Activated CD4-positive, alpha-beta T cell treated with anti-CD3 and anti-CD28 coated beads, Interleukin-2, amount 50 U/mL, for 24 hours (primary cell): Measurements from ENCODE around the gene KLK1.

Experiments used
- DNase-seq, 2 donors: peaks; one replicate each; pipeline ENCODE4 v3.0.0-alpha.2; 2020; ENCODE audit warnings: low read depth in 1 of 2, low spot score in 1 of 2

KLK1 gene

DNA sequence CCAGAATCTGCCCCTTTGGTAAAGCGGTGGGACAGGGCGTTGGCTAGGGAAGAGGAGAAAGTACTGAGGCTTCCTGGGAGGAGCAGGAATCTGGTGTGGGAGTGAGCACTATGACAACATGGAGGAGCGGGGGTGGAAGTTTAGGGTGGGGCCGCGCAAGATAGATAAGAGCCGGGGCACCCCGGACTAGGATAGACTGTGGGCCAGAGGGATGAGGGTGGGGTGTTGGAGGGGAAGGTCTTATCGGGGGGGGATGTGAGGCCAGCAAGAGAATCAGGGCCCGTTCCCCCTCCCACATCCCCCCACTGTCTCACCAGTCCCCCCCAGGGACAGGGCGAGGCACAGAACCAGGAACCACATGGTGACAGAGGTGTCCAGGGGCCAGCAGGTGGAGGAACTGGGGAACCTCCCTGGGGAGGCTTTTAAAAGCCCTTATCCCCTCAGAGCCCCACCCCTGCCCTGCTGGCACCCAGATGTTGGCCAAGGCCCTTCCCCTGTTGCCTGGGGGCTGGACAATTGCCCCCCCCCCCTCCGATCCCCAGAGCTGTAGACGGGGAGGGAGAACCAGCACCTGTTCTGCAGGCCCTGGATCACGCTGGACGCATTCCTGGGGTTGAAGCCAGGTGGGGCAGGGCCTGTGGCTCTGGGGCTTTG, at the start of gene KLK1:
TSS of gene KLK1 (minus strand) at position 399 of the 654 bp plus-strand sequence. CDS start at position 360, 39 bp downstream.
- no peak for DNase-seq

DNA sequence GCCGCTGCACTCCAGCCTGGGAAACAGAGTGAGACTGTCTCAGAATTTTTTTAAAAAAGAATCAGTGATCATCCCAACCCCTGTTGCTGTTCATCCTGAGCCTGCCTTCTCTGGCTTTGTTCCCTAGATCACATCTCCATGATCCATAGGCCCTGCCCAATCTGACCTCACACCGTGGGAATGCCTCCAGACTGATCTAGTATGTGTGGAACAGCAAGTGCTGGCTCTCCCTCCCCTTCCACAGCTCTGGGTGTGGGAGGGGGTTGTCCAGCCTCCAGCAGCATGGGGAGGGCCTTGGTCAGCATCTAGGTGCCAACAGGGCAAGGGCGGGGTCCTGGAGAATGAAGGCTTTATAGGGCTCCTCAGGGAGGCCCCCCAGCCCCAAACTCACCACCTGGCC, 49.5 kb upstream of the KLK1 start, which contains the start of gene KLK2:
TSS of gene KLK2 (plus strand) at position 384 of the 400 bp plus-strand sequence. CDS start 35 bp downstream, outside the sequence.
- no peak for DNase-seq

DNA sequence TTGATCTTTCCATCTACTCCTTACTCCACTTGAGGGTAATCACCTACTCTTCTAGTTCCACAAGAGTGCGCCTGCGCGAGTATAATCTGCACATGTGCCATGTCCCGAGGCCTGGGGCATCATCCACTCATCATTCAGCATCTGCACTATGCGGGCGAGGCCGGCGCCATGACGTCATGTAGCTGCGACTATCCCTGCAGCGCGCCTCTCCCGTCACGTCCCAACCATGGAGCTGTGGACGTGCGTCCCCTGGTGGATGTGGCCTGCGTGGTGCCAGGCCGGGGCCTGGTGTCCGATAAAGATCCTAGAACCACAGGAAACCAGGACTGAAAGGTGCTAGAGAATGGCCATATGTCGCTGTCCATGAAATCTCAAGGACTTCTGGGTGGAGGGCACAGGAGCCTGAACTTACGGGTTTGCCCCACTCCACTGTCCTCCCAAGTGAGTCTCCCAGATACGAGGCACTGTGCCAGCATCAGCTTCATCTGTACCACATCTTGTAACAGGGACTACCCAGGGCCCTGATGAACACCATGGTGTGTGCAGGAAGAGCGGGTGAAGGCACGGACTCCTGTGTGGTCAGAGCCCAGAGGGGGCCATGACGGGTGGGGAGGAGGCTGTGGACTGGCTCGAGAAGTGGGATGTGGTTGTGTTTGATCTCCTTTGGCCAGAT, 47.0 kb upstream of the KLK1 start:
- no peak for DNase-seq

DNA sequence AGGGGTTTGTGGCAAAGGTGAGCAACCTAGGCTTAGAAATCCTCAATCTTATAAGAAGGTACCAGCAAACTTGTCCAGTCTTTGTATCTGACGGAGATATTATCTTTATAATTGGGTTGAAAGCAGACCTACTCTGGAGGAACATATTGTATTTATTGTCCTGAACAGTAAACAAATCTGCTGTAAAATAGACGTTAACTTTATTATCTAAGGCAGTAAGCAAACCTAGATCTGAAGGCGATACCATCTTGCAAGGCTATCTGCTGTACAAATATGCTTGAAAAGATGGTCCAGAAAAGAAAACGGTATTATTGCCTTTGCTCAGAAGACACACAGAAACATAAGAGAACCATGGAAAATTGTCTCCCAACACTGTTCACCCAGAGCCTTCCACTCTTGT, 45.9 kb upstream of the KLK1 start:
- no peak for DNase-seq

DNA sequence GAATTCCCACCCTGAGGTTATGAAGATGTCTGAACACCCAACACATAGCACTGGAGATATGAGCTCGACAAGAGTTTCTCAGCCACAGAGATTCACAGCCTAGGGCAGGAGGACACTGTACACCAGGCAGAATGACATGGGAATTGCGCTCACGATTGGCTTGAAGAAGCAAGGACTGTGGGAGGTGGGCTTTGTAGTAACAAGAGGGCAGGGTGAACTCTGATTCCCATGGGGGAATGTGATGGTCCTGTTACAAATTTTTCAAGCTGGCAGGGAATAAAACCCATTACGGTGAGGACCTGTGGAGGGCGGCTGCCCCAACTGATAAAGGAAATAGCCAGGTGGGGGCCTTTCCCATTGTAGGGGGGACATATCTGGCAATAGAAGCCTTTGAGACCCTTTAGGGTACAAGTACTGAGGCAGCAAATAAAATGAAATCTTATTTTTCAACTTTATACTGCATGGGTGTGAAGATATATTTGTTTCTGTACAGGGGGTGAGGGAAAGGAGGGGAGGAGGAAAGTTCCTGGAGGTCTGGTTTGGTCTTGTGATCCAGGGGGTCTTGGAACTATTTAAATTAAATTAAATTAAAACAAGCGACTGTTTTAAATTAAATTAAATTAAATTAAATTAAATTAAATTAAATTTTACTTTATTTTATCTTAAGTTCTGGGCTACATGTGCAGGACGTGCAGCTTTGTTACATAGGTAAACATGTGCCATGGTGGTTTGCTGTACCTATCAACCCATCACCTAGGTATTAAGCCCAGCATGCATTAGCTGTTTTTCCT, 38.1 kb upstream of the KLK1 start:
- no peak for DNase-seq

DNA sequence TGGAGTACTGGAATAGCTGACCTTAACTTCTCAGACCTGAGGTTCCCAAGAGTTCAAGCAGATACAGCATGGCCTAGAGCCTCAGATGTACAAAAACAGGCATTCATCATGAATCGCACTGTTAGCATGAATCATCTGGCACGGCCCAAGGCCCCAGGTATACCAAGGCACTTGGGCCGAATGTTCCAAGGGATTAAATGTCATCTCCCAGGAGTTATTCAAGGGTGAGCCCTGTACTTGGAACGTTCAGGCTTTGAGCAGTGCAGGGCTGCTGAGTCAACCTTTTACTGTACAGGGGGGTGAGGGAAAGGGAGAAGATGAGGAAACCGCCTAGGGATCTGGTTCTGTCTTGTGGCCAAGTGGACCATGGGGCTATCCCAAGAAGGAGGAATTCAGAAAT, 37.4 kb upstream of the KLK1 start:
- DNase-seq: no peak

DNA sequence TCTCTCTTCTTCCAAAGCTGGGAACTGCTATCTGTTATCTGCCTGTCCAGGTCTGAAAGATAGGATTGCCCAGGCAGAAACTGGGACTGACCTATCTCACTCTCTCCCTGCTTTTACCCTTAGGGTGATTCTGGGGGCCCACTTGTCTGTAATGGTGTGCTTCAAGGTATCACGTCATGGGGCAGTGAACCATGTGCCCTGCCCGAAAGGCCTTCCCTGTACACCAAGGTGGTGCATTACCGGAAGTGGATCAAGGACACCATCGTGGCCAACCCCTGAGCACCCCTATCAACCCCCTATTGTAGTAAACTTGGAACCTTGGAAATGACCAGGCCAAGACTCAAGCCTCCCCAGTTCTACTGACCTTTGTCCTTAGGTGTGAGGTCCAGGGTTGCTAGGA, 36.3 kb upstream of the KLK1 start:
- no peak for DNase-seq

DNA sequence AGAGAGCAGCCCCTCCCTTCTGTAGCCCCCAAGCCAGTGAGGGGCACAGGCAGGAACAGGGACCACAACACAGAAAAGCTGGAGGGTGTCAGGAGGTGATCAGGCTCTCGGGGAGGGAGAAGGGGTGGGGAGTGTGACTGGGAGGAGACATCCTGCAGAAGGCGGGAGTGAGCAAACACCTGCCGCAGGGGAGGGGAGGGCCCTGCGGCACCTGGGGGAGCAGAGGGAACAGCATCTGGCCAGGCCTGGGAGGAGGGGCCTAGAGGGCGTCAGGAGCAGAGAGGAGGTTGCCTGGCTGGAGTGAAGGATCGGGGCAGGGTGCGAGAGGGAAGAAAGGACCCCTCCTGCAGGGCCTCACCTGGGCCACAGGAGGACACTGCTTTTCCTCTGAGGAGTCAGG, 35.3 kb upstream of the KLK1 start:
- DNase-seq: no peak

DNA sequence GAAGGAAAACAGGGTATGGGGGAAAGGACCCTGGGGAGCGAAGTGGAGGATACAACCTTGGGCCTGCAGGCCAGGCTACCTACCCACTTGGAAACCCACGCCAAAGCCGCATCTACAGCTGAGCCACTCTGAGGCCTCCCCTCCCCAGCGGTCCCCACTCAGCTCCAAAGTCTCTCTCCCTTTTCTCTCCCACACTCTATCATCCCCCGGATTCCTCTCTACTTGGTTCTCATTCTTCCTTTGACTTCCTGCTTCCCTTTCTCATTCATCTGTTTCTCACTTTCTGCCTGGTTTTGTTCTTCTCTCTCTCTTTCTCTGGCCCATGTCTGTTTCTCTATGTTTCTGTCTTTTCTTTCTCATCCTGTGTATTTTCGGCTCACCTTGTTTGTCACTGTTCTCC, 33.8 kb upstream of the KLK1 start:
- no peak for DNase-seq

DNA sequence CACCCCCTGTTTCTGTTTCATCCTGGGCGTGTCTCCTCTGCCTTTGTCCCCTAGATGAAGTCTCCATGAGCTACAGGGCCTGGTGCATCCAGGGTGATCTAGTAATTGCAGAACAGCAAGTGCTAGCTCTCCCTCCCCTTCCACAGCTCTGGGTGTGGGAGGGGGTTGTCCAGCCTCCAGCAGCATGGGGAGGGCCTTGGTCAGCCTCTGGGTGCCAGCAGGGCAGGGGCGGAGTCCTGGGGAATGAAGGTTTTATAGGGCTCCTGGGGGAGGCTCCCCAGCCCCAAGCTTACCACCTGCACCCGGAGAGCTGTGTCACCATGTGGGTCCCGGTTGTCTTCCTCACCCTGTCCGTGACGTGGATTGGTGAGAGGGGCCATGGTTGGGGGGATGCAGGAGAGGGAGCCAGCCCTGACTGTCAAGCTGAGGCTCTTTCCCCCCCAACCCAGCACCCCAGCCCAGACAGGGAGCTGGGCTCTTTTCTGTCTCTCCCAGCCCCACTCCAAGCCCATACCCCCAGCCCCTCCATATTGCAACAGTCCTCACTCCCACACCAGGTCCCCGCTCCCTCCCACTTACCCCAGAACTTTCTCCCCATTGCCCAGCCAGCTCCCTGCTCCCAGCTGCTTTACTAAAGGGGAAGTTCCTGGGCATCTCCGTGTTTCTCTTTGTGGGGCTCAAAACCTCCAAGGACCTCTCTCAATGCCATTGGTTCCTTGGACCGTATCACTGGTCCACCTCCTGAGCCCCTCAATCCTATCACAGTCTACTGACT, 31.2 kb upstream of the KLK1 start, which contains the start of gene KLK3:
TSS of gene KLK3 (plus strand) at position 280 of the 775 bp plus-strand sequence. CDS start at position 321, 41 bp downstream.
- DNase-seq: no peak

DNA sequence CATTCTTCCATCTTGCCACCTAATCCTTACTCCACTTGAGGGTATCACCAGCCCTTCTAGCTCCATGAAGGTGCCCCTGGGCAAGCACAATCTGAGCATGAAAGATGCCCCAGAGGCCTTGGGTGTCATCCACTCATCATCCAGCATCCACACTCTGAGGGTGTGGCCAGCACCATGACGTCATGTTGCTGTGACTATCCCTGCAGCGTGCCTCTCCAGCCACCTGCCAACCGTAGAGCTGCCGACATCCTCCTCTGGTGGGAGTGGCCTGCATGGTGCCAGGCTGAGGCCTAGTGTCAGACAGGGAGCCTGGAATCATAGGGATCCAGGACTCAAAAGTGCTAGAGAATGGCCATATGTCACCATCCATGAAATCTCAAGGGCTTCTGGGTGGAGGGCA, 28.0 kb upstream of the KLK1 start:
- DNase-seq: no peak

DNA sequence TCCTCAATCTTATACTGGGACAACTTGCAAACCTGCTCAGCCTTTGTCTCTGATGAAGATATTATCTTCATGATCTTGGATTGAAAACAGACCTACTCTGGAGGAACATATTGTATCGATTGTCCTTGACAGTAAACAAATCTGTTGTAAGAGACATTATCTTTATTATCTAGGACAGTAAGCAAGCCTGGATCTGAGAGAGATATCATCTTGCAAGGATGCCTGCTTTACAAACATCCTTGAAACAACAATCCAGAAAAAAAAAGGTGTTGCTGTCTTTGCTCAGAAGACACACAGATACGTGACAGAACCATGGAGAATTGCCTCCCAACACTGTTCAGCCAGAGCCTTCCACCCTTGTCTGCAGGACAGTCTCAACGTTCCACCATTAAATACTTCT, 27.2 kb upstream of the KLK1 start:
- DNase-seq: no peak

DNA sequence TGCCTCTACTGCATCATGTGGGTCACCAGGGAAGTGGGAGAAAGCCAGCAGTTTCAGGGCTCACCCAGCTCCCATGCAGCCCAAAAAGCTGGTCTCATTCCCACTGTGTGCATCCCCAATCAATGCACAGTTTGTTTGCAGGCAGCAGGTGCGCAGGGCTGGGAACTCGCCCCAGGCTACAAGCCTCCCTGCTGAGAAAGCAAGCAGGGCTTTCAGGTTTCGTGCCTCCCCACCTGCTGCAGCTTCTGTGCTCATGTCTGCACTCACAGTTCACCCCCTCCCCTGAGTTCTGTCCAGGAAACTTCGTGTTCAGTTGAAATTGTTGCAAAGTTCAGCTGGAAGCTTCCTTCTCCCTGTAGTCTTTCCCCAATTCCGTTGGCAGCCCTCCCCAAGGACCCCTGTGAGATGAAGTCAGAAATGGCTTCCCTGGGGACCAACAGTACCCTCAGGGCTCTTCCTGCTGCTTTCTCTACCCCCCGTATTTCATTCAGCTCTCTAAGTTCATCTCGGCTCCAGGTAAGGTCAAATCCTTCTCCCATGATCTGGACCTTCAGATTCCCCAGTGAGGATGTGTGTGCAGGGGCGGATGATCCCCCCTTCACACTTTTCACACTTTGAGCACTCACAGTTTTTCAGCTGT, 20.8 kb upstream of the KLK1 start:
- DNase-seq: no peak

DNA sequence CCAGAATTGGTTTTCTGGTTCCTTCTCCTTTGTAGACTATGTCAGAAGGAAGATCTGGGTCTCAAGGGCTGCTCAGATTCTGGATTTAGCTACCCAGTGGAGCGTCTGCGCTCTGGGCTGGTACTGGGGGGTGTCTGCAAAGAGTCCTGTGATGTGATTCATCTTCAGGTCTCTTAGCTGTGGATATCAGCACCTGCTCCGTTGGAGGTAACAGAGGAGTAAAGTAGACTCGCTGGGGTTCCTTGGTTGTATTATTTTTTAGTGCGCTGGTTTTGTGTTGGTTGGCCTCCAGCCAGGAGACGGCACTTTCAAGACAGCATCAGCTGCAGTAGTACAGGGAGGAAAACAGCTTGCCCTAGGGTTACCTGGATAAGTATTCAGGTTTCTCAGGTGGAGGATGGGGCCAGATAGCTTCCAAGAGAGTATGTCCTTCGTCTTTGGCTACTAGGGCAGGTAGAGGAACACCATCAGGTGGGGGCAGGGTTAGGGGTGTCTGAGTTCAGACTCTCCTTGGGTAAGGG, 20.2 kb upstream of the KLK1 start:
- DNase-seq: no peak

DNA sequence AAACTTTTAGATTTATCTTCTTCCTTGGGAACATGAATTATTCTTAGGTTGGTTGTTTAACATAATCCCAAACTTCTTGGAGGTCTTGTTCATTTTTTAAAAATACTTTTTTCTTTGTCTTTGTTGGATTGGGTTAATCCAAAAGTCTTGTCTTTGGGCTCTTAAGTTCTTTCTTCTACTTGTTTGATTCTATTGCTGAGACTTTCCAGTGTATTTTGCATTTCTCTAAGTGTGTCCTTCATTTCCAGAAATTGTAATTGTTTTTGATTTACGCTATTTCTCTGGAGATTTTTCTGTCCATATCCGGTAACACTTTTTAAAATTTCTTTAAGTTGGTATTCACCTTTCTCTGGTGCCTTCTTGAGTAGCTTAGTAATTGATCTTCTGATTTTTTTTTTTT, 19.6 kb upstream of the KLK1 start:
- DNase-seq: no peak

DNA sequence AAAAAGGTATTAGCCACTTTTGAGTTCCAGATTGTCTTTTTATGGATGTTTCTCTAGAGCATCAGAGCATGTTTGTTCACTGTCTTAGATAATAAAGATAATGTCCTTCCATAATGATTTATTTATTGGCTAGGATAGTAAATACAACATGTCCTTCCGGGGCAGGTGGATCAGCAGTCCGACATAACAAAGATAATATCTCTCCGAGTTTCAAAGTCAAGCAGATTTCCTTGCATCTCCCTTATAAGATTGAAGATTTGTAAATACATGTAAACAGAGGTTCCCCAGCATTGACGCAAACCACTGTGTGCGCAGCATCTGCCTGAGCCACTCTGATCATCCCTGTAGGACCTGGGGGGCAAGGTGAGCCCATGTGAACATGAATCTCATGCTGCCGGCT, 18.5 kb upstream of the KLK1 start:
- no peak for DNase-seq

DNA sequence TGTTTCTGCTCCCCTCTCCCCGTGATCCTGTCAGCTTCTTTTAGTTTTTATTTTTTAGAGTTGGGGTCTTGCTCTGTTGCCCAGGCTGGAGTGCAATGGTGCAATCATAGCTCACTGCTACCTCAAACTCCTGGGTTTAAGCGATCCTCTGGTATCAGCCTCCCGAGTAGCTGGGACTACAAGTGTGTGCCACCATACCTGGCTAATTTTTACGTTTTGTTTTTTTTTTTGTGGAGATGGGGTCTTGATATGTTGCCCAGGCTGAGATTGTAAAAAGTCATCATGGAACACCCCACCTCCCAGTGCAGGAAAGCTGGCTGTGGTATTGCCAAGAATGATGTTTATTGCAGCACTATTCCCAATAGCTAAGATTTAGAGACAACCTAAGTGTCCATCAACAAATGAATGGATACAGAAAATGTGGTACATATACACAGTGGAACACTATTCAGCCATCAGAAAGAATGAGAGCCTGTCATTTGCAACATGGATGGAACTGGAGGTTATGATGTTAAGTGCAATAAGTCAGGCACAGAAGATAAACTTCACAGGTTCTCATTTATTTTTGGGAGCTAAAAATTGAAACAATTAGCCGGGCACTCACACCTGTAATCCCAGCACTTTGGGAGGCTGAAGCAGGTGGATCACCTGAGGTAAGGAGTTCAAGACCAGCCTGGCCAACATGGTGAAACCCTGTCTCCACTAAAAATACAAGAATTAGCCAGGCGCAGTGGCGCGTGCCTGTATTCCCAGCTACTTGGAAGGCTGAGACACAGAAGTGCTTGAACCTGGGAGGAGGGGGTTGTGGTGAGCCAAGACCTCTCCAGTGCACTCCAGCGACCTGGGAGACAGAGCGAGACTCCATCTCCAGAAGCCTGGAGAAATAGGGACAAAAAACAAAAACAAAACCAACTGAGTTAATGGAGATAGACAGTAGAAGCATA, 16.4 kb upstream of the KLK1 start:
- no peak for DNase-seq

DNA sequence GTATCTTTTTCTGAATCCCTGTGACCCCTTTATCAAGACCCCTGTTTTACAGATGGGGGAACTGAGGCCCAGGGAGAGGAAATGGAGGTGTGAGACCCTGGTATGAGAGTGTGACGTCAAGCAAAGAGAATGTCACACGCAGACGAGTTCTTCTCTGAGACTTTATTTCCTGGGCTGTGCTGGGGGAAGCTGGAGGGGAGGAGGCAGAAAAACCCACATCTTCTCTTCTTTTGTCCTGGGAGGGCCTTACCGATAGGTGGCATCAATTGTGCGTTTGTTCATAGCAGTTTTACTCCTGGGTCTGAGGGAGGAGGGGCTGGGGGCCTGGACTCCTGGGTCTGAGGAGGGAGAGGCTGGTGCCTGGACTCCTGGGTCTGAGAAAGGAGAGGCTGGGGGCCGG, 14.7 kb upstream of the KLK1 start:
- DNase-seq: no peak

DNA sequence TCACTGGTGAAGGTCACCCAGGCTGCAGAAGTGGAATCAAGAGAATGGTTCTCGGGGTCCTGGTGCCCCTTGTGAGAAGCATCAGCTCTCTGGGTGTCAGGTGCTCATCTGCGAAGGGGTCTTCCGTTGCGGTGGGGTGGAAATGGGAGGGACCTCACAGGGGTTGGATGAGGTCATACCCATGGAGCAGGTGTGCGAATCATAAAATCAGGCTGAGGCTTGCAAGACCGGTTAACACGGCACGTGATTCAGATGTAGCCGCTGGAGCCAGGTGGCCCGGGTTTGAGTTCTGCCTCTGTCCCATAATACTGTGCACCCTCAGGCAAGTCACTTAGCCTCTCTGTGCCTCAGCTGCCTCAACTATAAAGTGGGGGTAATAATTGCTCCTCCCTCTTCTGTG, 13.7 kb upstream of the KLK1 start:
- DNase-seq: no peak
